ENCODE data around the gene DMRTC1. TPM values are rescaled to one million over a fixed set of nuclear protein-coding genes. Genes with fewer than 3 reads are reported as not detected.

DMRTC1 gene, protein sequence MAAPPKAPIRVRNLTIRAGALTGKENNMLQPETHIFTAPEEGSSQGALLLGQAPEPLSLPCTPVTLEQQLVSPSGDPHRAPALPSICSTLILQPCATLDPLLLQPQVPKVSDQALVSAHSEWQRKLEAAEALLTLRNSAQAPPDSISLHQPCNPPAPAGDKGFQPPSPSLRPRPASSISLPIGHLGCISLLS
- total RNA-seq = not detected in 2 replicates

DNA sequence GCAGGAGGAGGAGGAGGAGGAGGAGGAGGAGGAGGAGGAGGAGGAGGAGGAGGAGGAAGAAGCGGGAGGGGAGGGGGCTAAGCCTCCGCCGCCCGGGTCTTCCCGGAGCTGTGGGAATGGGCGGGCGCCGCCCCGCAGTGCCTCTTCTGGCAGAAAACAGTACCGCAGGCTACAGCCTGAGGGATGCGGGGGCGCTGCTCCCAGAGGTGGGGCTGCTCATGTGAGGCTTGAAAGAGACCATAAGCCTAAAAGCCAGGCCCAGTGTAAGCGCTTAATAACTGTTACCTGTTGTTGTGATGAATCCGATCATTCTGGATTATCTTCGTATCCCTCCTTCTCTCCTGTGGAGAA, at the start of gene DMRTC1:
TSS of gene DMRTC1 (minus strand) at position 19 of the 351 bp plus-strand sequence. CDS start 68,143 bp downstream, outside the sequence.

DNA sequence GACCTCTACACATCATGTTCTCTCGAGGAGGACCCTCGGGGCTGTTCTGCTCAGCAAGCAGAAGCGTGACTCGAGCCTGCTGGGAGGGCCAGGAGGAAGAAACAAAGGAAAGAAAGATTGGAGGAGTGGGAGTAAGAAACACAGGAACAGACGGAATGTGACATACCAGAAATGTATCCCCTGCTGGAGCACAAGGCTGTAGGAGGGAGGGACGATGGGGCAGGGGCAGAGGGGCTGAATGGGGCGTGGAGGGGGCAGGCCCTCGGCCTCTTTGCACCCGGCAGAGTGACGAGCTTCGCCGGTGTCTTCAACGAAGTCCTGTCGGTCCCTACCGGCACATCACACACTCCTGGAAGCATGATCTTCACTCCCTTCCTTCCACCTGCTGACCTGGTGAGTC, 5.7 kb downstream of the DMRTC1 start, which contains the start of gene FAM236A:
TSS of gene FAM236A (plus strand) at position 301 of the 400 bp plus-strand sequence. CDS start at position 358, 57 bp downstream.

DNA sequence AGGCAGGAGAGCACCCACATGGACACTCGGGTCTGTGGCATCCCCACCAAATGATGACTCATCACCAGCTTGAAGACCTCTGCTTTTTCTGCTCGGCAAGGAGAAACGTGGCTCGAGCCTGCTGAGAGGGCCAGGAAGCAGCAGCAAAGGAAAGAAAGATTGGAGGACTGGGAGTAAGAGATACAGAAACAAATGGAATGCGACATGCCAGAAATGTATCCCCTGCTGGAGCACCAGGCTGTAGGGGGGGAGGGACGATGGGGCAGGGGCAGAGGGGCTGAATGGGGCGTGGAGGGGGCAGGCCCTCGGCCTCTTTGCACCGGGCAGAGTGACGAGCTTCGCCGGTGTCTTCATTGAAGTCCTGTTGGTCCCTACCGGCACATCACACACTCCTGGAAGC, 31.3 kb downstream of the DMRTC1 start, which contains the start of gene FAM236C:
TSS of gene FAM236C (plus strand) at position 301 of the 400 bp plus-strand sequence. CDS start 100 bp downstream, outside the sequence.

Other genes starting within 250 kb of the DMRTC1 start
- gene PHKA1, start 229.5 kb downstream of the DMRTC1 start, total RNA-seq = 5.5 and 9.4 TPM in 2 replicates
- gene DMRTC1B, start 166.9 kb downstream of the DMRTC1 start, total RNA-seq = not detected in 2 replicates
- gene FAM236B, start 161.2 kb downstream of the DMRTC1 start, total RNA-seq = not detected in 2 replicates
- gene FAM236D, start 135.6 kb downstream of the DMRTC1 start, total RNA-seq = not detected in 2 replicates
- not detected in 2 replicates for gene FAM236C, start 31.2 kb downstream of the DMRTC1 start, total RNA-seq
- not detected in 2 replicates for gene FAM236A, start 5.6 kb downstream of the DMRTC1 start, total RNA-seq
- not detected in 2 replicates for gene PABPC1L2B, start 59.1 kb upstream of the DMRTC1 start, total RNA-seq
- gene PABPC1L2A, start 135.7 kb upstream of the DMRTC1 start, total RNA-seq = not detected in 2 replicates

Measured in subcutaneous preadipocyte (primary cell).